OCI-LY1 (cell line): ENCODE data around the gene AGXT2.

Experiments used
- CTCF ChIP-seq: fragments of 200-600 bp; sonication (generic), shearing (Covaris generic); IDR thresholded peaks from 2 replicates; pipeline ENCODE4 v1.5.1; 2017; ENCODE audit warnings: mild to moderate bottlenecking, antibody characterized with exemption, low read length, moderate library complexity, mixed read lengths
- EZH2 ChIP-seq: fragments of 200-600 bp; sonication (generic), shearing (Covaris generic); IDR thresholded peaks from 2 replicates; pipeline ENCODE4 v1.8.0; 2017; ENCODE audit warnings: borderline replicate concordance, mixed run types, mild to moderate bottlenecking, antibody characterized with exemption, low read length, moderate library complexity, mixed read lengths

GRCh38 chr5:35061211-35061770 lies 13.5 kb upstream of the AGXT2 start:
- TF ChIP-seq CTCF (no peak), EZH2 (no peak)
